Hindlimb muscle (tissue), 1 donor: ENCODE measurements around the gene WDR44. TPM values are rescaled to one million over a fixed set of nuclear protein-coding genes. Genes with fewer than 3 reads are reported as not detected.
"Not testable (repeated sequence)": the region's sequence is repeated elsewhere in the genome, so short reads cannot be mapped to it uniquely, and the experiment has no call there.

ENCODE experiments used
- DNase-seq: peaks from one replicate; pipeline ENCODE4 v3.0.0-alpha.2; 2013
- polyA plus RNA-seq: library from polyadenylated mRNA; unstranded; fragments of 120-200 nt; gene quantifications from one replicate; pipeline ENCODE4 v1.2.1, GENCODE V29; 2013; ENCODE audit not compliant: insufficient read length

WDR44 gene
- polyA plus RNA-seq, 1 donor, result 60.4 TPM

GRCh38 chrX:118364261-118364660 lies 18.4 kb downstream of the WDR44 start:
- DNase-seq, result no peak

DNA sequence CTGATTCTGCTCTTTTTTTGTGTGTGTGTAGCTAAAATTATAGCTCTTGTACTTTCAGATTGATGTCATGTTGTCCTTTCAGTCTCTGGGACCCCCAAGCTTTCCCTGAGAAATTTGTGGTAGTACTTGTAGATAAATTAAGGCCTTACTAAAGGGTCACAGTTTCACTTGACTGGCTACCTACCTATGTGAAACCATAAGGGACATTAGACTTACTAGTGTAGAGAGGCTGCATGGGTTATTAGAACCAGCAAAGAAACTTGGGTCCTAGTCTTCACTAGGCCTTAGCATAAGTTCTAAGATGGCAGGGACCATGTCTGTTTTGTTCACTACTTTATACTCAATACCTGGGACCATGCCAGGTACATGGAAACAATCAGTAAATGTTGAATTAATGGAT lies 21.4 kb downstream of the WDR44 start:
- no peak for DNase-seq

DNA sequence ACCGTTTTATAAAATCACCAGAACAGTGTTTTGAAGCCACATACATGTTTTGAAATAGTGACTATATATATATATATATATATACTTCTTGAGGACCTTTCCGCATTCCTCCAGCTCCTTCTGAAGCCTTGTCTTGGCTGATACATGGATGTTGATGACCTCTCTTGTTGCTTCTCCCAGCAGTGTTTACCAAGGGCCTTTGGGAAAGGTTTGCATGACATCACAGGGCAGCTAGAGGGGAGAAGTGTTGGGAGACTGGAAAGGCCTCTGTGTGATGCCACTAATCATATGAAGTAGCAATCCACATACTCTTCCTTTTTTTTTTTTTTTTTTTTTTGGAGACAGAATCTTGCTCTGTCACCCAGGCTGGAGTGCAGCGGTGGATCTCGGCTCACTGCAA lies 22.5 kb downstream of the WDR44 start:
- no peak for DNase-seq

- no peak for DNase-seq
Measured at GRCh38 chrX:118370921-118371624, 25.2 kb downstream of the WDR44 start.

- DNase-seq, result no peak
Measured at GRCh38 chrX:118373538-118373937, 27.6 kb downstream of the WDR44 start.

DNA sequence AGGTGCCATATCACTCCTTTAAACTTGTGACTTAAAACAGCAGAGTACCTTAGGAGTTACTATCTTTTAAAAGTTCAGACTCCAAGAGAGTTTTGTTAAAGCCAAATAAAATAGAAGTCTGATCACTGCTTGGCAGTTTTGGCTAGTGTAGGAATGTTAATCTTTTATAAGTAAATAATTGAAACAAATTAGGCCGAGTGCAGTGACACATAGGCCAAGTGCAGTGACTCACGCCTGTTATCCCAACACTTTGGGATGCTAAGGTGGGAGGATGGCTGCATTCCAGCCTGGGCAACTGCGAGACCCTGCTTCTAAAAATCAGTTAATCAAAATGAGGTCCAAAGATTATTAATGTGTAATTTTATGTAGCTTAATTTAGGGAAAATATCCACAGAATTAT lies 37.2 kb downstream of the WDR44 start:
- no peak for DNase-seq

GRCh38 chrX:118392716-118393115 lies 46.8 kb downstream of the WDR44 start:
- no peak for DNase-seq

DNA sequence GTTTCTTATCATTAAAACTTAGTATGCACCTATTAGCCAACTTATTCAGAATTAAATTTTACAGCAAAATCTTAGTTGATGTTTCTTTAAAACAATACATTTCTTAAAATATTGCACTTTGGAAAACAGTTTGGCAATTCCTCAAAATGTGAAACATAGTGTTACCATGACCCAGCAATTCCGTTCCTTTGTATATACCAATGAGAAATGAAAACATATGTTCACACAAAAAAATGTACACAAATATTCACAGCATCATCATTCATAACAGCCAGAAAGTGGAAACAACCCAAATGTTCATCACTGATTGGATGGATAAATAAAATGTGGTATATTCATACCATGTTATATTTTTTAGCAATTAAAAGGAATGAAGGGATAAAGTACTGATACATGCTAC lies 50.2 kb downstream of the WDR44 start:
- DNase-seq, result no peak

GRCh38 chrX:118418811-118419251 lies 72.9 kb downstream of the WDR44 start:
- no peak for DNase-seq

DNA sequence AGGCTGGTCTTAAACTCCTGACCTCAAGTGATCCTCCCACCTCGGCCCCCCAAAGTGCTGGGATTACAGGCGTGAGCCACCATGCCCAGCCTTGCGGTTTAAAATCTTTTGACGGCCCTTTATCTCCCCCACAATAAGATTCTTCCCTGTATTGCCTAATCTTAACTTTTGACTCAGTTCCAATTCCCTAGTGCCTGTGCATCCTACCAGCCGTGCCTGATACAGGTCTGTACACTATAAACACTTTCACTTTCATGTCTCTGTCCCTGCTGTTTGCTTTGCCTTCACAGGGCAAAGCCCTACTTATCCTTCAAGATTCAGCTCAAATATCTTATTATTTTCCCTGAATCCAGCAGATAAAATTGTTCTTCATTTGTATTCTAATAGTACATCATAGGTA lies 74.6 kb downstream of the WDR44 start:
- no peak for DNase-seq

DNA sequence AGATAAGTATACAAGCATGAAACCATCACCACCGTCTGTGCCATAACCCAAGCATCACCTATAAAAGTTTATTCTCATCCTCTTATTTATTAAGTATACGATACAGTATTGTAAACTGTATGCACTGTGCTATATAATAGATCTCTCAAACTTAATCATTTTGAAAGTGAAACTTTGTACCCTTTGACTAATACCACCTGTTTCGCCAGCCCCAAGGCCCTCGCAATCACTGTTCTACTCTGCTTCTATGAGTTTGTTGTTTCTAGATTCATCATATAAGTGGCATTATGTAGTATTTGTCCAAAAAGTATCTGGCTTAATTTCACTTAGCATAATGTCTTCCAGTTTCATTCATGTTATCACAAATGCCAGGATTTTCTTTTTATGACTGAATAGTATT lies 77.7 kb downstream of the WDR44 start:
- no peak for DNase-seq

DNA sequence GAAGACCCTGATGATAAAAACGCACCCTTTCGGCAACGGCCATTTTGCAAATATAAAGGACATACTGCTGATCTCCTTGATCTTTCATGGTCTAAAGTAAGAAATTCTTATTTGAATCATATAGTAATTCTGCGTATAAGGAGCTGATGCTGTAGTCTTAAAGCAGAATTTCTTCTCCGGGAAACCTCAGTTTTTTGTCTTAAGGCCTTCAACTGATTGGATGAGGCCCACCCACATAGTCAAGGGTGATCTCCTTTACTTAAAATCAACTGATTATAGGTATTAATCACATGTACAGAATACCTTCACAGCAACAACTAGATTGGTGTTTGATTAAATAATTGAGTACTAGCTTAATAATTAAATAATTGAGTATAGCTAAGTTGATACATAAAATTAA lies 86.9 kb downstream of the WDR44 start:
- no peak for DNase-seq

GRCh38 chrX:118437283-118437682 lies 91.4 kb downstream of the WDR44 start:
- peak; percentile 5 for DNase-seq

DNA sequence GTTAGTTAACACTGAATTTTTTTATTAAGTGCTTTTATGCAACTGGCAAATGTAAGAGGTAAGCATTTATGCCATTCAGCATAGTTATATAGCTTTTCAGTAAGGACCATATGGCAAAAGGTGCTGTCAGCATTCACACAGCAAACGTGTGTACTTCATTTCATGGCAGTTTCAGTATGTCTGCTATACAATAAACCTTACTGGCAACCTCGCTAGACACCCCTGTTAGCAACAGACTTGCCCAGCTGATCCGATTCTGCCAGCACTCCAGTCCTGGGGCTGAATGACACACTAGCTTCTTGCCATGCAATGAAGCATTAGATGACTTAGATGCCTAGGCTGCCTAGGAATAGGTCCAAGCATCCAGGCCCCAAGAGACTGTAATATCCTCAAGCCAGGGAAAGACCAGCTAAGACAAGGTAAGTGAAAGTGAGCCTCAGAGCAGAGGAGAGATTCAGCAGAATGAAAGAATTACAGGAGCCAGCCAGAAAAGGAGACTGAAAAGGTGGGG lies 102.4 kb downstream of the WDR44 start:
- no peak for DNase-seq

GRCh38 chrX:118455013-118455412 lies 109.1 kb downstream of the WDR44 start:
- DNase-seq, result no peak

- peak; percentile 53 for DNase-seq
Measured at GRCh38 chrX:118459494-118459893, 113.6 kb downstream of the WDR44 start.

- no peak for DNase-seq
Measured at GRCh38 chrX:118464501-118464900, 118.6 kb downstream of the WDR44 start.

GRCh38 chrX:118468122-118468521 lies 122.2 kb downstream of the WDR44 start:
- peak; percentile 15 for DNase-seq

DNA sequence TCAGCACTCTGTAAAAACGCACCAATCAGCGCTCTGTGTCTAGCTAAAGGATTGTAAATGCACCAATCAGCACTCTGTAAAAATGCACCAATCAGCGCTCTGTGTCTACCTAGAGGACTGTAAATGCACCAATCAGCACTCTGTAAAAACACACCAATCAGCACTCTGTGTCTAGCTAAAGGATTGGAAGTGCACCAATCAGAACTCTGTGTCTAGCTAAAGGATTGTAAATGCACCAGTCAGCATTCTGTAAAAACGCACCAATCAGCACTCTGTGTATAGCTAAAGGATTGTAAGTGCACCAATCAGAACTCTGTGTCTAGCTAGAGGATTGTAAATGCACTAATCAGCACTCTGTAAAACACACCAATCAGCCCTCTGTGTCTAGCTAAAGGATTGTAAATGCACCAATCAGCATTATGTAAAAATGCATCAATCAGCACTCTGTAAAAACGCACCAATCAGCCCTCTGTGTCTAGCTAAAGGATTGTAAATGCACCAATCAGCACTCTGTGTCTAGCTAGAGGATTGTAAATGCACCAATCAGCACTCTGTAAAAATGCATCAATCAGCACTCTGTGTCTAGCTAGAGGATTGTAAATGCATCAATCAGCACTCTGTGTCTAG lies 124.9 kb downstream of the WDR44 start:
- not testable (repeated sequence) for DNase-seq

GRCh38 chrX:118474586-118474985 lies 128.7 kb downstream of the WDR44 start:
- no peak for DNase-seq

DNA sequence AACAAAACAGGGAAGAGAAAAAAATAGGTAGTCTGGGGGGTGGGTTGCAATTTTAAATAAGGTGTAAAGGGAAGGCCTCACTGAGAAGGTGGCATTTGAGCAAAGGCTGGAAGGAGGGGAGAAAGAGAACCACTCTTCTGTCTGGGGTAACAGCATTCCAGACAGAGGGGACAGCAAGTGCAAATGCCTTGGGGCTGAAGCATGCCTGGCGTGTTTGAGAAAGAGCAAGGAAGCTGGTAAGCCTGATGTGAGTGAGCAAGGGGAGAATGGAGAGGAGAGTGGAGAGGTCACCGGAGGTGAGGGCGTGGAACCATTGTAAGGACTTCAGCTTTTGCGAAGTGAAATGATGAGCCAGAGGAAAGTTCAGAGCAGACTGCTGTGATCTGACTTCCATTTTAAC lies 130.0 kb downstream of the WDR44 start:
- DNase-seq, result no peak

DNA sequence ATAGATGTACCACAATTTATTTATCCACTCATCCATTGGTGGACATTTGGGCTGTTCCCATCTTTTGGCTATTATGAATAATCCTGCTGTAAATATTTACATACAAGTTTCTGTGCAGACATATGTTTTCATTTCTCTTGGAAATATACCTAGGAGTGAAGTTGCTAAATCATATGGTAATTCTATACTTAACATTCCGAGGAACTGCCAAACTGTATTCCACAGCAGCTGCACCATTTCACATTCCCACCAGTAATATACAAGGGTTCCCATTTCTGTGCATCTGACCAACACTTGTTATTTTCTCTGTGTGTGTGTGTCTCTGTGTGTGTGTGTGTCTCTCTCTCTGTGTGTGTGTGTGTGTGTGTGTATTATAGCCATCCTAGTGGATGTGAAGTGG lies 134.3 kb downstream of the WDR44 start:
- DNase-seq, result no peak

- not testable (repeated sequence) for DNase-seq
Measured at GRCh38 chrX:118482384-118482783, 136.5 kb downstream of the WDR44 start.

- DNase-seq, result no peak
Measured at GRCh38 chrX:118484216-118484903, 138.5 kb downstream of the WDR44 start.
